Measurements from ENCODE around the gene HSD17B8.

DNA sequence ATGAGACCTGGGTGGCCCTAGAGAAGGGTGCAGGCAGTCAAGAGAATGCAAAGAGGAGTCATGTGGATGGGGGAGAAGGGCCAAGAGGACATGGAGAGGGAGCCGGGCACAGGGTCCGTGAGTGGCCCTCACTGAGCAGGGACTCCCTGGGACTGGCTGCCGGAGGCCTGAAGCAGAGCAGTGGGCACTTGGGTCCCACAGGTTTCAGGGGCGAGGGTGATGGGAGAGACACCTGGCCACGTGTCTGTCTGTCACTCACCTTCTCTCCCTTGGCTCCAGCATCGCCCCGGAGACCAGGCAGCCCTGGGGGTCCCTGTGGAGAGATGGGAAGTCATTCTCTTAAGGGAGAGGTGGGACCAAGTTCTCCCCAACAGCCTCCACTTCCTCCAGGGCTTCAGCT, 37.6 kb upstream of the HSD17B8 start:
- TF ChIP-seq, protein P1, sequence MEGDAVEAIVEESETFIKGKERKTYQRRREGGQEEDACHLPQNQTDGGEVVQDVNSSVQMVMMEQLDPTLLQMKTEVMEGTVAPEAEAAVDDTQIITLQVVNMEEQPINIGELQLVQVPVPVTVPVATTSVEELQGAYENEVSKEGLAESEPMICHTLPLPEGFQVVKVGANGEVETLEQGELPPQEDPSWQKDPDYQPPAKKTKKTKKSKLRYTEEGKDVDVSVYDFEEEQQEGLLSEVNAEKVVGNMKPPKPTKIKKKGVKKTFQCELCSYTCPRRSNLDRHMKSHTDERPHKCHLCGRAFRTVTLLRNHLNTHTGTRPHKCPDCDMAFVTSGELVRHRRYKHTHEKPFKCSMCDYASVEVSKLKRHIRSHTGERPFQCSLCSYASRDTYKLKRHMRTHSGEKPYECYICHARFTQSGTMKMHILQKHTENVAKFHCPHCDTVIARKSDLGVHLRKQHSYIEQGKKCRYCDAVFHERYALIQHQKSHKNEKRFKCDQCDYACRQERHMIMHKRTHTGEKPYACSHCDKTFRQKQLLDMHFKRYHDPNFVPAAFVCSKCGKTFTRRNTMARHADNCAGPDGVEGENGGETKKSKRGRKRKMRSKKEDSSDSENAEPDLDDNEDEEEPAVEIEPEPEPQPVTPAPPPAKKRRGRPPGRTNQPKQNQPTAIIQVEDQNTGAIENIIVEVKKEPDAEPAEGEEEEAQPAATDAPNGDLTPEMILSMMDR (conservative IDR thresholded peaks at IDR 0.05; ENCODE audit: low read depth, low read length) = no peak
- TF ChIP-seq EZH2phosphoT487 (IDR thresholded peaks at IDR 0.05; ENCODE audit: borderline replicate concordance, low read length) = no peak

Data from PC-3 (cell line).